ENCODE data around the gene BNC1.

GRCh38 chr15:83292317-83292716, 7.9 kb upstream of the BNC1 start:
- TF ChIP-seq POLR2A (IDR thresholded peaks at IDR 0.05; ENCODE audit: low read length) (no peak), GATA1 (IDR thresholded peaks at IDR 0.05; ENCODE audit: low read depth, low read length) (no peak)

Data from erythroblast (primary cell).